GM19025 (cell line): ENCODE measurements around the gene COL3A1.

Experiments
- ATAC-seq: cut with Tn5 transposase; IDR thresholded peaks from one replicate; pipeline ENCODE4 v1.9.1; 2021; ENCODE audit warnings: mild to moderate bottlenecking, low read depth, moderate library complexity; ENCODE audit not compliant: unreplicated experiment

The COL3A1 gene

DNA sequence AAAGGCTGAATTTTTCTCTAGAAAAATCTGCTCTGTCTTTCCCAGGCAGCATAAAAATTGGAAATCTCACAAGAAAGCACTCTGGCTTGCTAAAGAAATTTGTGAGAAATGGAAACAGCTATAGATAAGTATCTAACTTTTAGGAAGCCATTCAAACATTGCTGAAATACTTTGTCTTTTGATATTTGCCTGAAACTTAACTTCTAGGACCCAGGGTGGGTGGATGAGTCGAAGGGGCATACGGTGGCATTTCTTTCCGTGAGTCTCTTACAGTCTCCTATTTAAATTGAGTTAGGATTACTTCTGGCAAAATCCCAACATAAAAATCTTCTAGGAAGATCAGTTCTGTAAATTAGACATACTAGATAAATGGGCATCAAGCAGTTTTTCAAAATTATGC is 532 bp upstream of the COL3A1 start:
- no peak for ATAC-seq

DNA sequence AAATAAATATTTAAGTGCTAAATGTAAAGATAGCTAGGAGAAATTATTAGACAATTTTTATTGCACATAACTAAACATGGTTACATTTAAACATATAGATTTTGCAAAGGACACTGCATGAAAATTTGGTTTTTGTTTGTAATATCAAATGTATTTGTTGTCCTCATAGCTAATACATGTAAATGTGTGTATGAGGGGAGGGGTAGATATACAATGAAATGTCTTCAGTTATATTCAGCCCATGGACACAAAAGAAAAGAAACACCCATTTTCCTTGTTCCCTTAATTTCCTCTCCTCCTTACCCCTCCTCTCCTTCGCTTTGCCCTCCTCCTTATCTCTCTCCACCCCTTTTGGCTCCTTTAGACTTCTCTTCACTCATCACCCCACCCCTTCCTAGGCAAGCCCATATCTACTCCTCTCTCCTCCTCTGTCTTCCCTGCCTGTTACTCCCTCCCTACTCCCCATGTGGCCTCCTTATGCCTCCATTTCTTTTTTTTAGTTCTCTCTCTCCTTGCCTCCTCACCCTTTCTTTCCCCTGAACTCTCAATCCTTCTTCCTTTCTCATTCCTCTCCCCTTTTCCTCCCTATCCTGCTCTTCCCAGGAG is 1.4 kb downstream of the COL3A1 start:
- no peak for ATAC-seq

DNA sequence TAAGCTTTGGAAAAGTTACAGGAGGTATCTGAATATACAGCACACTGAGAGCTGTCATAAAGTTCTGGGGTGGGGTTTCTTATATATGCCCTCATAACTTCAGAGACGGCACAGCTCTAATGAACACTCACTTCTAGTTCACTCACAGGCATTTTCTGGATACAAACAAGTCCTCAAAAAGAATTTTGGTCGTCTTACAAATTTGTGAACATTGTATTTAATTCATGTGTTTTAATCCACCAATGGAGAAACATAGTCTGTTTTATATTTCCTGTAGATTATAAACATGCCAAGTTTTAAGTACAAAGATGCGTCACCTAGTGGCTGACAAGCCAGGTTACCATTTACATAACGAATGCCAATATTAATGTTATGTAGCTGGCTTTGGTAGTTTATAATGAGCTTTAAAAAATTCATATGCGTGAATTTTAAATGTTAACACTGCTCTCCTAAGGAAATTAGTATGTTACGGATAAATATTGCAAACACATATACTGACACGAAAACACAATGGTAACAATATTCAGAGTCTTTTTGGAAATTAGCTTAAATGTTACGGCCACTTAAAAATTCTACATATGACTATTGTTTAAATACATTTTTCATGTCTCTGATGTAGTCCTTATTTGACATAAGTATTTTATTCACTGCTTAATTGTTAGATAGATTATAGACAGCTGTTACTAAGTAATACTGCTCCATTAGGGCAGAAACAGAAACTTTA is 2.5 kb downstream of the COL3A1 start:
- ATAC-seq: no peak

DNA sequence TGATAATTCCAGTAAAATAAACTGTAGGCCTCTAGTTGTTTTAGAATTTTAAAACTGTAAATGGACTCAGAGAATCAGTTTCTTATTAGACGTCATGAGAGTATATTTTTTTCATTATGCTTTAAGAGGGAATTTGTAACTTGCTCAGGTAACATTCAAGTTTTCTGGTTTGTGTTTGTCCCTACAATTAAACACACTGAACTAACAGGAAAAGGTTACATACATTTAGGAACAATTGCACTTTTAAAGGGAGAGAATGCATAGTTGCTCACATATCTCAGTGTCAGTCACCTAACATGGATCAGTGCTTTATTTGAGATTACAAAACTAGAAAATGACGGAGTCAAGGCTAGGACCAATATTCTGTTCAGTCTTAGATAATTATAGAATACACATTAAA is 3.1 kb downstream of the COL3A1 start:
- no peak for ATAC-seq

DNA sequence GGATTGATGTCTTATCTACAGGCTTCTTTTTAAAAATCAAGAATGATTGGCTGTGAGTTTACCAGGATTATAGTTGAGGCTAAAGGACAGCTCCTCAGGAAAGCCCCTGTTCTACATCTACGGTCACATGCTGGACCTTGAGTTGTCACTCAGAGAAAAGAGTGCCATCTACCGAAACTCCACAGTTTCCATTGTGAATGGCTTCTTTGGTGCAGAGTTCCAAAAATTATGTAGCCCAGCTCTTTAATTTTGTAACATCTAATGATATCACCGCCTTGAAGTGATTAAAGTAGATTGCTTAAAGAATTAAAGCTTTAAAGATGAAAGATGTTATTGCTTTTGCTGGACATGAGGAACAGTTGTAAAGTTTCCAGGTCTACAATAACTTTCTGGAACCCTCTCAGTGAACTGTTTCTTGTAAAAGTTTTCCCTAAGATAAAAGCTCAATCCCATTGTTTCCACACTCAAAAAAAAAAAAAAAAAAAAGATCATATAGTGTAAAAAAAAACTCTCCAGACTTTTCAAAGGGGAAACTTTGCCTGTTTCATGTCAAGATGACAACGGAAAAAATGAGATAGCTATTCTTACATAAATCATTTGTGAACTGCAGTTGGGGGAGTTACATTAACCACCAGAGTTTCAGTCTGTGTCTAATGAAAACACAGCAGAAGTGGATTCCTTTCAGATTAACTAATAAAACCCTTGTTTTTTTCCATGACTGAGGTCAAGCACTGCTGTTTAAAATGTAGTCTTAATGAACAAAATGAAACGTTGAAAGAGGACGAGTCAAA is 4.3 kb downstream of the COL3A1 start:
- peak; percentile 88 for ATAC-seq

DNA sequence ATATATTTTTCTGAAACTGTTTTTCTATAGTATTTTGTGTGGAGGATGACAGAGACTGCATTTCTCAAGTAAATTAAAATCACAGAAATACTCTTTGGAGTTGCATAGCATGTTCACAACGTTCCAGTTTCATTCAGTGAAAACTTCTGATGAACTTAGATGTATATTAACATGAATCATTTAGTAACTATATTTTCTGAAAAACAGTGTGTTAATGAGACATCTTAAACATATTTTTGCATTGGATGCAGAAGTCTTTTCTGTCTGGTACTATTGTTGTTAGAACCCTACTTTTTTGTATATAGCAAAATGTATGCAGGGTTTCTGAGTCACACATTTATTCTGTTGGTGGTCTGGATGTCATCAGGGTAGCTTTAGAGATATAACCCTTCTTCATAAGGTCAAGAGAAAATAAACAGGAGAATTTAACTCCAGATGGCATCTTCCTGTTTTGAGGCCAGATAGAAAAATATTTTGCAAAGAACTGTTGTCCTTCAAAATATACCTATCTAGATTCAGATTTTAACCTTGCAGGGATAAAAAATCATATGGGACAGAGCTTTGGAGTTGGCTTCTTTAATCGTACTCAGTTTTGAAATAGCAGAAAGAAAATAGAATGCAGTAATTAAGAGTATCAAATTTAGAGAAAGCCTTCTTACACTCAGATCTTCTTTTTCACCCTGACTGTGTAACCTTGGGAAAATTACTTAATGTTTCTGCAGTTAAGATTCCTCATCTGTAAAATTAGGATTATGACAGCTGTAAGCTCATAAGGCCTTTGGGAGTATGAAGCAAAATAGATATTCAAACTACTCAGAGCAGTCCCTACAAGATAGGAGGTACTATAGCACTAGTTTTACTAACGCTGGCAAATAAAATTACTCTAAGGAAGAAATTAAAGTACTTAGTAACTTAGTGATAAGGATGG is 5.3 kb downstream of the COL3A1 start:
- ATAC-seq: peak; percentile 15

DNA sequence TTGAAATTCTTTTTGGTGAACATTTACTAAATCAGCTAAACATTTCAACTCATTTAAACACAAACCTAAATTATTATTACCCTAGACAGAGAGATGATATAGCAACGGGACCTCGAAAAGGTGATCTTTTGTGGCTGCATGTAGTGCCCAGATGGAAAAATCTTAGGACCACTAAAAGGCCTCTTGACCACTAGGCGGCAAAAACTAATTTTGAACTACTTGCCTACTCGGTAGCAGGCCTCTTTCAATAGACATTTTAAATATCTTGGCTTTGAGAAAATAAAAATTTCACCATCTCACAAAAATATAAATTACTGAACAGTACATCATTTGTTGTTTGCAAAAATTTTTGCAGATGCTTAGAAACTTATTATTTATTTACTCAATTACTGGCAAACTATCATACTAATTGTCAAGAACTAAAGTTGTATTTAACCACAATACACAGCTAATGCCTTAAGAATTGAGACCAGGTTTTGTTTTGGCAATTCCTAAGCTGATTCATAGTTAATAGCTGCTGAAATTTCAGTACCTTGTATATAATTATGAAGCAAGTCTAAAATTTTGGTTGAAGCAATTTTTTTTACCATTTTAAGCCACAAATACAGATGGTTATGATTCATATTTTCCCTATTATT is 9.4 kb downstream of the COL3A1 start:
- no peak for ATAC-seq

DNA sequence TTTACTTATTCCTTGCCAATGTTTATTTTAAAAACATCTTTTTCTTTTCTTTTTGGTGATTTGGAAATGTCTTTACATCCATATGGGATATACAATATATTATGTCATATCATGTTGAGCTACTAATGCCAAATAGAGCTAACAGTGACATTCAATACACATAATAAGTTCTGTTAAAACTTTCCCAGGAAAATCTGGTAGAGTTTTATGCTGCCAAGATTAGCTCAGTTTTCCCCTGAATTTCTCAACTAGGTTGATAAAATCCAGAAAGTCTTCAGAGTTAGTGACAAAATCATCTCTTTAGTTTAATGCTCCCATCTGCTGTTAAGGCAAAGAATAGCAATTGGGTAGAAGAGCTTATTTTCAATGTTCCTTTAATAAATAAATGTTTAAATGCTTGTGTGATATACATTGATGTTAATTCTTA is 9.9 kb downstream of the COL3A1 start:
- no peak for ATAC-seq

DNA sequence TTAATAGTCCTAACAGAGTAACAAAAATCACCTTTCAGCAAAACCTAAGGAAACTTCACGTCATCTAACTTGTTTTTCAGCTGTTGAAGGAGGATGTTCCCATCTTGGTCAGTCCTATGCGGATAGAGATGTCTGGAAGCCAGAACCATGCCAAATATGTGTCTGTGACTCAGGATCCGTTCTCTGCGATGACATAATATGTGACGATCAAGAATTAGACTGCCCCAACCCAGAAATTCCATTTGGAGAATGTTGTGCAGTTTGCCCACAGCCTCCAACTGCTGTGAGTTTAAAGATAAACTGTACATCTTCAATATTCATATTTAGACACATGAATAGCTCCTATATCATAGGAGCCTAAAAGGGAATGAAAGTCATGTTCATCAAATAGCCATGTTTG is 10.5 kb downstream of the COL3A1 start:
- no peak for ATAC-seq

DNA sequence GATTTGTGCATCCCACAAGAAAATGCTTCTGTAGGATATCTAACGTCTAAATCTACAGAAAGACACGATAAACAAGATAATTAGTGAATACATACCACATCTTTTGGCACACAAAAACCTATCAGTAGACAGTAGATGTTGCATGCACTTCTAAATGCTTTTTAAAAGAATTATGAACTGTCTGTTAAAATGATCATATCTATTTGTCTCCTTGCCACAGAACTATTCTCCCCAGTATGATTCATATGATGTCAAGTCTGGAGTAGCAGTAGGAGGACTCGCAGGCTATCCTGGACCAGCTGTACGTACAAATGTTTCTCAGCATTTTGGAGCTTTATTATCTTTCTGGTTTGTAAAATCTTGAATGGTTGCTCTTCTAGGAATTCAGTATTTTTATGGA is 12.7 kb downstream of the COL3A1 start:
- no peak for ATAC-seq

DNA sequence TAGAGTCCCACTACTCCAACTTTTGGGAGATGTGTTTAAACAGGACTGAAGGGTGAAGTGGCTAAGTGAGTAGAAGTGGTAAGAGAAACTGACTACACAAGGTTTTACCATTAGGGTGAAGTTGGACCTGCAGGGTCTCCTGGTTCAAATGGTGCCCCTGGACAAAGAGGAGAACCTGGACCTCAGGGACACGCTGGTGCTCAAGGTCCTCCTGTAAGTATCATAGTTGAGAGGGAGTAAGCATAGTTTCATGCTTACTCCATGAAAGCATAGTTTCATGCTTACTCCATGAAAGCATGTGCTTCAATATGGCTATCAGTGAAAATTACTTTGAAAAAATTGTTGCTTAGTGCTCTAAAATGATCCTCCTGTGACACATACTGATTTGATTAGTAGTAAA is 19.1 kb downstream of the COL3A1 start:
- ATAC-seq: no peak

DNA sequence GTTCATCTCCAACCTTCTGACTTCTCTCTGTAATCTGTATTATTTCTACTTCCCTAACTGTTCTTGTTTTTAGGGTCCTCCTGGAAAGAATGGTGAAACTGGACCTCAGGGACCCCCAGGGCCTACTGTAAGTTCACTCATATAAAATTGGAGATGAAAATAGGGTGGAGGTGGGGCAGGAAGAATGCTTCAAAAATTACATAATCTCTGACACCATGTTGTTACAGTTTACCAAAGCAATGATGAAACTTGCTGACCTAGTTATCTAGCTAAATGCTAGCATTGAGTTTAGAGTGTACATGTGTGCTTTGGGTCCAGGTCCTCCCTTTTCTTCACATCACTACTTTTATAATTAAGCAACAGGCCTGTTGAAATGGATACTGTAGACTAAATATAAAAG is 23.1 kb downstream of the COL3A1 start:
- no peak for ATAC-seq

DNA sequence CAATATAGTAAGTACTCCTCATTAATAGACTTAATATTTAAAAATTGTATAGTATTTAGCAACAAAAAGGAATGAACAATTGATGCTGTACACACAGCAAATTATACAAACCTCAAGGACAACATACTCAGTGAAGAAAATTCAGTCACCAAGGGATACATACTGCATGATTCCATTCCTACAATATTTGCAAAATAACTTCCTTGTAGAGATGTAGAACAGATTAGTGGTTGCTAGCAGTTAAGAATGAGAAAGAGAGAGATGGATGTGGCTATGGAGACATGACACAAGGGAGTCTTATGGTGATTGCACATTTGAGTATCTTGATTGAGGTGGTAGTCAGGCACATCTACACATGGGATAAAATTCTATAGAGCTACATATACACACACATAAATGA is 26.0 kb downstream of the COL3A1 start:
- ATAC-seq: no peak

DNA sequence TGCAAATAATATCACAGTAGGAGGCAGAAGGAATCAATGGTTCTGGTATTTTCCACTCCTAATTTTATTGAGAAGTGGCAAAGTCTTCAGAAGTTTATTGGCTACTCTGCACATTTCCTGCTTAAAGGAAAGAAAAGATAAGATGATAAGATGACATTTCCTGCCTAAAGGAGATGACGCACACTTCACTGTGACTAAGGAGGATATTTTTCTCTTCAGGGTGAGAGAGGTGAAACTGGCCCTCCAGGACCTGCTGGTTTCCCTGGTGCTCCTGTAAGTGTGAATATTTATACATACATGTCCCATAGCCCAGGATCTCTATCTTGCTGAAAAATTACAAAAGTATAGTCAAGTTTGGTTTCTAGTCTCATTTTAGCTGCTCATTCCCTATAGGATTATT is 27.9 kb downstream of the COL3A1 start:
- ATAC-seq: no peak

DNA sequence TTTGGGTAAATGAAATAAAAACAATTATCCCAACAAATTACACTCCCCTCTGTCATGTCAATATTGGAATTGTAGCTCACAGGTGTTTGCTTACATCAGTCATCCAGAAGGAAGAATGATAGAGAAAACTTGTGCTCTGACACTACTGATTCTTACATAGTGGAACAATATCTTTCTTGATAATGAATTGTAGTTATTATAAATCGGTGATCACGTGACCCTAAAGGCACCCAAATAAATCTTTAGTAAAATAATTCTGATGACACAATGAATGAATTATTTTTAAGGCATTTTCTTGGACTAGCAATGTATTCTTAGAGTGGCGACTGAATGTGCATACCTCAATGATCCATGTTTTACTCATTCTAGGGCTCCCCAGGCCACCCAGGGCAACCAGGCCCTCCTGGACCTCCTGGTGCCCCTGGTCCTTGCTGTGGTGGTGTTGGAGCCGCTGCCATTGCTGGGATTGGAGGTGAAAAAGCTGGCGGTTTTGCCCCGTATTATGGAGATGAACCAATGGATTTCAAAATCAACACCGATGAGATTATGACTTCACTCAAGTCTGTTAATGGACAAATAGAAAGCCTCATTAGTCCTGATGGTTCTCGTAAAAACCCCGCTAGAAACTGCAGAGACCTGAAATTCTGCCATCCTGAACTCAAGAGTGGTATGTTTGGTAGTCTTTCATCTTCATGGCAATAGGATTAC is 34.5 kb downstream of the COL3A1 start:
- ATAC-seq: no peak

DNA sequence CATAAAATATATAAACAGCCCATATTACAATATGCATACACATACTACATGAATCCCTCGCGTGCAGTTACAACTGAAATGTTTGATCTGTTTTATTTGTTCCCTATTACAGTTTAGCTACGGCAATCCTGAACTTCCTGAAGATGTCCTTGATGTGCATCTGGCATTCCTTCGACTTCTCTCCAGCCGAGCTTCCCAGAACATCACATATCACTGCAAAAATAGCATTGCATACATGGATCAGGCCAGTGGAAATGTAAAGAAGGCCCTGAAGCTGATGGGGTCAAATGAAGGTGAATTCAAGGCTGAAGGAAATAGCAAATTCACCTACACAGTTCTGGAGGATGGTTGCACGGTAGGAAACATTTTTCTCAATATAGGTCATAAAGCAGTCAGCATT is 36.4 kb downstream of the COL3A1 start:
- ATAC-seq: no peak

DNA sequence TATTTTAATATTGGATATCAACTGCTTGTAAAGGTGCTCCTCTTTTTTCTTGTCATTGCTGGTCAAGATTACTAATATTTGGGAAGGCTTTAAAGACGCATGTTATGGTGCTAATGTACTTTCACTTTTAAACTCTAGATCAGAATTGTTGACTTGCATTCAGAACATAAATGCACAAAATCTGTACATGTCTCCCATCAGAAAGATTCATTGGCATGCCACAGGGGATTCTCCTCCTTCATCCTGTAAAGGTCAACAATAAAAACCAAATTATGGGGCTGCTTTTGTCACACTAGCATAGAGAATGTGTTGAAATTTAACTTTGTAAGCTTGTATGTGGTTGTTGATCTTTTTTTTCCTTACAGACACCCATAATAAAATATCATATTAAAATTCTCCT is 38.2 kb downstream of the COL3A1 start:
- no peak for ATAC-seq

DNA sequence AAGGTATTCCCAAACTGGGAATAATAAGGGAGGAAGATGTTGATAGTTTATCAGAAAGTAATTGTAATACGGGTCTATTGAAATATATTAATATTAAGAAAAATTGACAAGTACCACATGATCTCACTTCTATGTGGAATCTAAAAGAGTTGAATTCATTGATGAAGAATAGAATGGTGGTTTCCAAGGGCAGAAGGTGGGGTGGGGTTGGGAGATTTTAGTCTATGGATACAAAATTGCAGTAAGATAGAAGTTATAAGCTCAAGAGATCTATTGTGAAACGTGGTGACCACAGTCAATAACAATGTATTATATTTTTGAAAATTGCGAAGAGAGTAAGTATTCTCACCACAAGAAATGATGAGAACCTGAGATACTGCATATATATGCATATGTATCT is 38.9 kb downstream of the COL3A1 start:
- no peak for ATAC-seq

DNA sequence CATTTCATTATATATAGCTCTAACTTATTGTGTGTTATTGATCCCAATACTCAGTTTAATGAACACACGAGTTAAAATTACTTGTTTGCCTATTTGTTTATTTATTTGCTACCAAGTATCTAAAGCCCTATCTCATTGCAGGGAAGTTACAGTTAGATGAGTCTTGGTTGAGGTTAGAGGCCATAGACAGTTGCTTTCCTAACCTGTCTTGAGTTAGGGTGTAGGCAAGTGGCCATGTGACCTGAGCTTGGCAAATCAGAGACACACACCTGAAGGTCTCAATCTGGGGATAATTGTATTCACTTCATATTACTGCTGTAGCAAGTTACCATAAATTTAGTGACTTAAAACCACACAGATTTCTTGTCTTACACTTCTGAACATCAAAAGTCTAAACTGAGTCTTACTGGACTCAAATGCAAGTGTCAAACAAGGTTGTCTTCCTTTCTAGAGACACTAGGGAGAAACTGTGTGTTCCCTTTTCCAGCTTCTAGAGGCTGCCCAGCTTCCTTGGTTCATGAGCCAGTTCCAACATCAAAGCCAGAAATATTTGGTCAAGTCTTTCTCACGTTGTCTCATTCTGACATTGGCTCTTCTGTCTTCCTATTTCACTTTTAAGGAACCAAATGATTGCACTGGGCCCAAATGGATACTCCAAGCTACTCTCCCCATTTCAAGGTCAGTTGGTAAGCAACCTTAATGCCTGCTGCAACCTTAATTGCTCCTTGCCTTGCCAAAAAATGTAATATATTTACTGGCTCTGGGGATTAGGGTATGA is 39.7 kb downstream of the COL3A1 start:
- no peak for ATAC-seq
